ENCODE data around the gene GAS7.

GRCh38 chr17:9862949-9863348 is 335.5 kb downstream of the GAS7 start:
- TF ChIP-seq, protein P1, sequence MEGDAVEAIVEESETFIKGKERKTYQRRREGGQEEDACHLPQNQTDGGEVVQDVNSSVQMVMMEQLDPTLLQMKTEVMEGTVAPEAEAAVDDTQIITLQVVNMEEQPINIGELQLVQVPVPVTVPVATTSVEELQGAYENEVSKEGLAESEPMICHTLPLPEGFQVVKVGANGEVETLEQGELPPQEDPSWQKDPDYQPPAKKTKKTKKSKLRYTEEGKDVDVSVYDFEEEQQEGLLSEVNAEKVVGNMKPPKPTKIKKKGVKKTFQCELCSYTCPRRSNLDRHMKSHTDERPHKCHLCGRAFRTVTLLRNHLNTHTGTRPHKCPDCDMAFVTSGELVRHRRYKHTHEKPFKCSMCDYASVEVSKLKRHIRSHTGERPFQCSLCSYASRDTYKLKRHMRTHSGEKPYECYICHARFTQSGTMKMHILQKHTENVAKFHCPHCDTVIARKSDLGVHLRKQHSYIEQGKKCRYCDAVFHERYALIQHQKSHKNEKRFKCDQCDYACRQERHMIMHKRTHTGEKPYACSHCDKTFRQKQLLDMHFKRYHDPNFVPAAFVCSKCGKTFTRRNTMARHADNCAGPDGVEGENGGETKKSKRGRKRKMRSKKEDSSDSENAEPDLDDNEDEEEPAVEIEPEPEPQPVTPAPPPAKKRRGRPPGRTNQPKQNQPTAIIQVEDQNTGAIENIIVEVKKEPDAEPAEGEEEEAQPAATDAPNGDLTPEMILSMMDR (IDR thresholded peaks at IDR 0.05) = no peak
- TF ChIP-seq POLR2A (IDR thresholded peaks at IDR 0.05) = no peak
- no peak for TF ChIP-seq EP300 (IDR thresholded peaks at IDR 0.05)
- no peak for TF ChIP-seq POLR2AphosphoS5 (IDR thresholded peaks at IDR 0.05)

Data from stomach (tissue), 4 donors.